HepG2 (cell line): ENCODE results near the gene HSDL1.

Experiments used
- CBFB ChIP-seq: sonication (generic); formaldehyde crosslinking; IDR thresholded peaks from 2 replicates; pipeline ENCODE4 v1.4.0; 2020; ENCODE audit warnings: missing genetic modification reagents
- CEBPB ChIP-seq: IDR thresholded peaks from 2 replicates; pipeline ENCODE4 v1.6.1; 2011; ENCODE audit warnings: low read depth, low read length, improper control_type of control experiment, borderline replicate concordance
- CHD2 ChIP-seq: IDR thresholded peaks from 2 replicates; pipeline ENCODE4 v1.6.1; 2011; ENCODE audit warnings: low read depth, low read length, improper control_type of control experiment
- HNF4A ChIP-seq: sonication (generic); formaldehyde crosslinking; IDR thresholded peaks from 2 replicates; pipeline ENCODE4 v1.4.0; 2020; ENCODE audit warnings: missing genetic modification reagents
- KLF13 ChIP-seq: sonication (generic); formaldehyde crosslinking; IDR thresholded peaks from 2 replicates; pipeline ENCODE4 v1.4.0; 2020; ENCODE audit warnings: mild to moderate bottlenecking, missing genetic modification reagents
- RAD21 ChIP-seq: fragments of 450-650 bp; formaldehyde crosslinking; IDR thresholded peaks from 2 replicates; pipeline ENCODE4 v1.5.0; 2020; ENCODE audit warnings: mild to moderate bottlenecking
- REST ChIP-seq, 2 experiments: IDR thresholded peaks; 2 replicates each; pipeline ENCODE4 v1.6.1; 2011 to 2012; ENCODE audit warnings: low read length in 2 of 2, borderline replicate concordance in 1 of 2, low read depth in 1 of 2, mild to moderate bottlenecking in 1 of 2, moderate library complexity in 1 of 2
- TARDBP ChIP-seq: sonication (generic); formaldehyde crosslinking; IDR thresholded peaks from 2 replicates; pipeline ENCODE4 v1.8.0; 2022; ENCODE audit warnings: mild to moderate bottlenecking, missing genetic modification reagents
- ZBTB21 ChIP-seq: sonication (generic); formaldehyde crosslinking; IDR thresholded peaks from 2 replicates; pipeline ENCODE4 v1.4.0; 2020; ENCODE audit warnings: missing genetic modification reagents
- ZBTB33 ChIP-seq: sonication (generic); formaldehyde crosslinking; IDR thresholded peaks from 2 replicates; pipeline ENCODE4 v1.4.0; 2020; ENCODE audit warnings: missing genetic modification reagents
- ZBTB8A ChIP-seq: sonication (generic); formaldehyde crosslinking; IDR thresholded peaks from 2 replicates; pipeline ENCODE4 v1.4.0; 2020; ENCODE audit warnings: mild to moderate bottlenecking, low read depth, missing genetic modification reagents, borderline replicate concordance
- ZNF33B ChIP-seq: sonication (generic); formaldehyde crosslinking; IDR thresholded peaks from 2 replicates; pipeline ENCODE4 v1.5.1; 2020; ENCODE audit warnings: mild to moderate bottlenecking, missing genetic modification reagents

DNA sequence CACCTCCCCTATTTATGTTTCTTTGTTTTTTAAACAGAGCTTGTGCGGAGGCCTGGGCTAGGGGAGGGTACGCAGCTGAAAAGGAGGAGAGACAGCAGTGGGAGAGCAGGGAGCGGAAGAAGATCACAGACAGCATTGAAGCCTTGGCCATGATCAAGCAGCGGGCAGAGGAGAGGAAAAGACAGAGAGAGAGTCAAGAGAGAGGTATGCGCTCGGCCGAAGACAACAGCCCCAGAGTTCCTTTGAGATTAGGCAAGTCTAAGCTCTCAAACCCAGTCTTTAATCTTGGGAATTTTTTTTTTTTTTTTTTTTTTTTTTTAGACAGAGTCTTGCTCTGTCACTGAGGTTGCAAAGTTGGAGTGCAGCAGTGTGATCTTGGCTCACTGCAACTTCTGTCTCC is 20.8 kb upstream of the HSDL1 start:
- TF ChIP-seq CBFB (no peak), REST (IDR thresholded peaks at IDR 0.05; ENCODE audit: borderline replicate concordance in 1 of 2, low read depth in 1 of 2, low read length in 2 of 2) (no peak), ZBTB21 (CRISPR knock-in tag) (no peak), TARDBP (no peak), KLF13 (CRISPR knock-in tag) (no peak), HNF4A (CRISPR knock-in tag) (no peak), RAD21 (no peak), ZBTB8A (CRISPR knock-in tag) (no peak), CHD2 (no peak), ZNF33B (no peak), CEBPB (no peak), ZBTB33 (CRISPR knock-in tag) (no peak)
